HepG2 (cell line): ENCODE data around the gene METAP1. TPM values are rescaled to one million over a fixed set of nuclear protein-coding genes. Genes with fewer than 3 reads are reported as not detected.

Experiments
- ETS1 ChIP-seq: sonication (generic); formaldehyde crosslinking; IDR thresholded peaks from 2 replicates; pipeline ENCODE4 v1.4.0; 2020; ENCODE audit warnings: missing genetic modification reagents
- GMEB1 ChIP-seq: sonication (generic); formaldehyde crosslinking; IDR thresholded peaks from 2 replicates; pipeline ENCODE4 v1.5.1; 2020; ENCODE audit warnings: missing genetic modification reagents, mild to moderate bottlenecking, borderline replicate concordance
- MAX ChIP-seq: IDR thresholded peaks from 2 replicates; pipeline ENCODE4 v1.6.1; 2012; ENCODE audit warnings: inconsistent platforms
- MYPOP ChIP-seq: sonication (generic); formaldehyde crosslinking; IDR thresholded peaks from 2 replicates; pipeline ENCODE4 v1.8.1; 2023; ENCODE audit warnings: mild to moderate bottlenecking, moderate library complexity, missing genetic modification reagents
- NBN ChIP-seq: fragments of 450-650 bp; conservative IDR thresholded peaks from 2 replicates; pipeline ENCODE4 v1.6.1; 2017
- POGZ ChIP-seq: sonication (generic); formaldehyde crosslinking; IDR thresholded peaks from 2 replicates; pipeline ENCODE4 v1.4.0; 2020; ENCODE audit warnings: mild to moderate bottlenecking, missing genetic modification reagents
- ZBED4 ChIP-seq: sonication (generic); formaldehyde crosslinking; IDR thresholded peaks from 2 replicates; pipeline ENCODE4 v1.4.0; 2020; ENCODE audit warnings: missing genetic modification reagents, borderline replicate concordance
- ZFP90 ChIP-seq: sonication (generic); formaldehyde crosslinking; IDR thresholded peaks from 2 replicates; pipeline ENCODE4 v1.8.0; 2022; ENCODE audit warnings: missing genetic modification reagents, mild to moderate bottlenecking, inconsistent platforms, borderline replicate concordance
- ZNF281 ChIP-seq: sonication (generic); formaldehyde crosslinking; IDR thresholded peaks from 2 replicates; pipeline ENCODE4 v1.4.0; 2020; ENCODE audit warnings: missing genetic modification reagents, borderline replicate concordance
- ZNF34 ChIP-seq: sonication (generic); formaldehyde crosslinking; IDR thresholded peaks from 2 replicates; pipeline ENCODE4 v1.4.0; 2020; ENCODE audit warnings: mild to moderate bottlenecking, missing genetic modification reagents, borderline replicate concordance
- ZNF773 ChIP-seq: sonication (generic); formaldehyde crosslinking; IDR thresholded peaks from 2 replicates; pipeline ENCODE4 v1.4.0; 2020; ENCODE audit warnings: missing genetic modification reagents, borderline replicate concordance
- ZNF776 ChIP-seq: sonication (generic); formaldehyde crosslinking; IDR thresholded peaks from 2 replicates; pipeline ENCODE4 v1.4.0; 2020; ENCODE audit warnings: mild to moderate bottlenecking, missing genetic modification reagents
- polyA plus RNA-seq, 8 experiments: library from polyadenylated mRNA; depleted of rRNA in 3 of 8; stranded (reverse) in 7 of 8; unstranded in 1 of 8; fragments of >200 nt; fragmentation: Illumina TruSeq in 4 of 8; extraction: Trizol in 4 of 8; gene quantifications; 2 replicates each; pipeline versions ENCODE4 v1.2.1 to v1.2.3, GENCODE V29; 2011 to 2016; ENCODE audit warnings: low read depth in 4 of 8, missing spikeins in 1 of 8, mixed read lengths in 1 of 8; ENCODE audit not compliant: insufficient read depth in 1 of 8
- total RNA-seq, 5 experiments: library from RNA; depleted of rRNA; stranded (reverse); fragments of >200 nt; fragmentation: Illumina TruSeq; extraction: Trizol; gene quantifications; 2 replicates each; pipeline ENCODE4 v1.2.3, GENCODE V29; 2016; ENCODE audit warnings: low read depth in 1 of 5

Gene METAP1
- total and polyA plus RNA-seq, 2 of the 13 experiments (the other 11 are each of a cell fraction or from before 2014, with no cell fraction given): 44.9 to 53.5 TPM

GRCh38 chr4:99088481-99089365 lies 93.2 kb downstream of the METAP1 start, which contains the start of gene ADH5 (continued):
- TF ChIP-seq POGZ (peak; percentile 30; the same call in 1 of the 2 replicates), NBN (no peak), ZBED4 (CRISPR knock-in tag) (peak; percentile 67; the same call in 1 of the 2 replicates), MYPOP (CRISPR knock-in tag) (peak; percentile 12; the same call in 1 of the 2 replicates), MAX (peak; percentile 84), ETS1 (CRISPR knock-in tag) (no peak), ZNF34 (CRISPR knock-in tag) (no peak; the same call in 1 of the 2 replicates), ZFP90 (CRISPR knock-in tag) (0 out of 2 replicates have a peak, but pooled peaks have one; percentile 61), ZNF281 (peak; percentile 76), ZNF776 (CRISPR knock-in tag) (no peak; the same call in 1 of the 2 replicates), ZNF773 (0 out of 2 replicates have a peak, but pooled peaks have one; percentile 12), GMEB1 (CRISPR knock-in tag) (peak; percentile 76)
